NCI-H1694 treated with DMSO at 0.1 percent for 48 hours (cell line): Measurements from ENCODE around the gene OAS2.

Experiments used
- DNase-seq: peaks from one replicate; lab custom pipeline; 2025; lab: John Stamatoyannopoulos, UW

OAS2 gene, protein sequence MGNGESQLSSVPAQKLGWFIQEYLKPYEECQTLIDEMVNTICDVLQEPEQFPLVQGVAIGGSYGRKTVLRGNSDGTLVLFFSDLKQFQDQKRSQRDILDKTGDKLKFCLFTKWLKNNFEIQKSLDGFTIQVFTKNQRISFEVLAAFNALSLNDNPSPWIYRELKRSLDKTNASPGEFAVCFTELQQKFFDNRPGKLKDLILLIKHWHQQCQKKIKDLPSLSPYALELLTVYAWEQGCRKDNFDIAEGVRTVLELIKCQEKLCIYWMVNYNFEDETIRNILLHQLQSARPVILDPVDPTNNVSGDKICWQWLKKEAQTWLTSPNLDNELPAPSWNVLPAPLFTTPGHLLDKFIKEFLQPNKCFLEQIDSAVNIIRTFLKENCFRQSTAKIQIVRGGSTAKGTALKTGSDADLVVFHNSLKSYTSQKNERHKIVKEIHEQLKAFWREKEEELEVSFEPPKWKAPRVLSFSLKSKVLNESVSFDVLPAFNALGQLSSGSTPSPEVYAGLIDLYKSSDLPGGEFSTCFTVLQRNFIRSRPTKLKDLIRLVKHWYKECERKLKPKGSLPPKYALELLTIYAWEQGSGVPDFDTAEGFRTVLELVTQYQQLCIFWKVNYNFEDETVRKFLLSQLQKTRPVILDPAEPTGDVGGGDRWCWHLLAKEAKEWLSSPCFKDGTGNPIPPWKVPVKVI

DNA sequence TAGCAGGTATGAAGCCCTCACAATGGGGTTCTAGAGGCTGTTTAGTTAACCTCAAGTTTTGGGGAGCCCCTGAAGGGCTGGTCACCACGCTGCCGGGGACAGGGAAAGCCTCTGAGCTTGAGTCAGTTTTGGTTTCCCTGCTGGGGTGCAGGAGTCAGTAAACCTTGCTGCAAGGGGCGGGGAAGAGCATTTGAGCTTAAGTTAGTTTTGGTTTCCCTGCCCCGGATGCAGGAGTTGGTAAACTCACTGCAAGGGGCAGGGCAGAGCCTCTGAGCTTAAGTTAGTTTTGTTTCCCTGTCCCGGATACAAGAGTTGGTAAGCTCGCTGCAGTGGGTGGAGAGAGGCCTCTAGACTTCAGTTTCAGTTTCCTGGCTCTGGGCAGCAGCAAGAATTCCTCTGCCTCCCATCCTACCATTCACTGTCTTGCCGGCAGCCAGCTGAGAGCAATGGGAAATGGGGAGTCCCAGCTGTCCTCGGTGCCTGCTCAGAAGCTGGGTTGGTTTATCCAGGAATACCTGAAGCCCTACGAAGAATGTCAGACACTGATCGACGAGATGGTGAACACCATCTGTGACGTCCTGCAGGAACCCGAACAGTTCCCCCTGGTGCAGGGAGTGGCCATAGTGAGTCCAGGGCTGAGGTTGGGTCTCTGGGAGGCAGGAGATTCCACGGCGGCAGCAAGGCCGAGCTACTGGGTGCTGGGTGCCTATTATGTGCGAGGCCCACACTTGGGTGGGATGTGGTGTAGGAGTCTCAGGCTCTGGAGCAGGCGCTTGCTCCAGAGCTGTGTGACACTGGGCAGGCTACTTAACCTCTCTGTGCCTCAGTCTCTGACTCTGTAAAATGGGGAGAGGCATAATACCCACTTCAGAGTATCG, at the start of gene OAS2:
OAS2 (plus strand) TSS at position 357 of the 878 bp plus-strand sequence; CDS start at position 447, 90 bp downstream.
- DNase-seq, result no peak

DNA sequence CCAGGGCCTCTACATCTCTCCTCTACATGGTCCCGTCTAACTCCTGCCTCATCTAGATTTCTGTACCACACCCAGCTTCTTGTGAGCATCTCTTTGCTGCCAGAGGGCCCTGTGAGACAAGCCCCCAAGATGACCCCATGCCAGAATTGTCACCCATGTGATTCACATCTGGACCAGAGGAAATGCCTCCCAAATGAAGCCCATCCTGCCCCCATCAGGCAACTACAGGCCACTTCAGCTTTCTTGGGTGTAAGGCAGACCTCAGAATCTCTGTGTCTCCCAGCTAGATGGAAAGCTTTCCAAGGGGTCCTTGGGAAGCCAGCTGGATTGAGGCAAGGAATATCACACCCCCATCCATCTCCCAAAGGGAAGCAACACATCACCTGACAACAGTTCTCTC, 49.3 kb upstream of the OAS2 start:
- no peak for DNase-seq

DNA sequence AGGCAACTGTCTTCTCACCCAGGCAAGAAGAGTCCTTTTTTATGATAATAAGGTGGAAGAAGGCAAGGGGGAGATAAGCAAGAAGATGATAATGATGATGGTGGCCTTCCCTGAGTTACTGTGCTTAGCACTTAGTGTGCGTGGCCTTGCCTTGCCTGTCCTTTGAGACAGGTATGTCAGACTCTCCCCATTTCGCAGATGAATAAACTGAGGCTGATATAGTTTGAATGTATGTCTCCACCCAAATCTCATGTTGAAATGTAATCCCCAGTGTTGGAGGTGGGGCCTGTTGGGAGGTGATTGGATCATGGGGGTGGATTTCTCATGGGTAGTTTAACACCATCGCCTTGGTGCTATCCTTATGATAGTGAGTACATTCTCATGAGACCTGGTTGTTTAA, 48.6 kb upstream of the OAS2 start:
- no peak for DNase-seq

DNA sequence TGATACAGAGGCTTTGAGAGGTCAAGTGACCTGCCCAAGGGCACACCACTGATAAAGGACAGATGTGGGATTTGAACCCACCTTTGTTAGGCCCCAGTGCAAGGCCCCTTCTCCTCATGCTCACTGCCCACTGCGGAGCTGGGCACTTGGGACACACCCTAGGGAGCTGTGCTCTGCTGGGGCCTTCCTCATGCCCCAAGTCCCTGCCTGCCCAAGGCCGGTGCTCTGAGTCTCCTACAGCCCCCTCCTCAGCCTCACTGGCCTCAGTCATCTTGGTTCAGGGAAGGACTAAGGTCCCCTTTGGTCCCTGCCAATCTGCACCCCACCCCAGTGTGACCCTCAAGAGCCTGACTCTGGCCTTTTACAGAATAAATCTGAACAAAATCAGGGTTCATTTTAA, 48.0 kb upstream of the OAS2 start:
- no peak for DNase-seq

DNA sequence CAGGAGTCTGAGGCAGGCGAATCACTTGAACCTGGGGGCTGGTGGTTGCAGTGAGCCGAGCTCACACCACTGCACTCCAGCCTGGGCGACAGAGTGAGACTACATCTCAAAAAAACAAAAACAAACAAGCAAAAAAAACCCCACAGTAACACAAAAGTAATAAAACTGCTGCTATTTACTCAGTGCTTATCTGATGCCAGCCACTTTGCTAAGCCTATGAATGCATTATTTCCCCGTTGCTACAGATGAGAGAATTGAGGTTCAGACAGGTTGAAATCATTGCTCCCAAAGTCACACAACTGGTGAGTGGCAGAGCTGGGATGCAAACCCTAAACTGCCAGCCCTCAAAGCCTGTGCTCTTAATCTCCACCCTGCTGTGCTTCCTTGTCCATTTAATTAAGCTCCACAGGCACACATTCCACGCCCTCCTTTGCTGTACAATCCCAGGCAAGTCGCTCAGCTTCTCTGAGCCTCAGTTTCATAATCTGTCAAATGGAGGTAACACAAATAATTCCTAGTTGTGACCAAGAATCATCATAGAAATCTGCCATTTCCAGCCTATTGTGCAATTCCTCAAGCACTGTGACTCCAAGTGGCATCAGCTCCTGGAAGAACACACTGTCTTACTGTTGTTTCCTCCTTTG, 45.7 kb upstream of the OAS2 start:
- DNase-seq, result no peak

DNA sequence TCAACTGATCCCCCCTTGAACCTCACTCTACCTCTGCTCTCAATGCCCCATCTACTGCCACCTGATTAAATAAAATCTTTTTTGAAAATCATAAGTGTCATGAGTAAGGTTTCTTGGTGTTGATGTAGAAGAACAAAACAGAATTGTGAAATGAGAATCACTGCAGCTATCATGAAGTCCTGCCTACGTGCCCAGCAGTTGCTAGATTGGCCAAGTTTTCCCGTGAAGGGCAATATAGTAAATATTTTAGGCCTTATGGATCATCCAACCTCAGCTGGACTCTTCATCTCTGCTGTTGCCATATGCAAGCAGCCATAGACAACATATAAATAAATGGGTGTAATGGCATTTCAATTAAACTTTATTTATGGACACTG, 45.2 kb upstream of the OAS2 start:
- no peak for DNase-seq

DNA sequence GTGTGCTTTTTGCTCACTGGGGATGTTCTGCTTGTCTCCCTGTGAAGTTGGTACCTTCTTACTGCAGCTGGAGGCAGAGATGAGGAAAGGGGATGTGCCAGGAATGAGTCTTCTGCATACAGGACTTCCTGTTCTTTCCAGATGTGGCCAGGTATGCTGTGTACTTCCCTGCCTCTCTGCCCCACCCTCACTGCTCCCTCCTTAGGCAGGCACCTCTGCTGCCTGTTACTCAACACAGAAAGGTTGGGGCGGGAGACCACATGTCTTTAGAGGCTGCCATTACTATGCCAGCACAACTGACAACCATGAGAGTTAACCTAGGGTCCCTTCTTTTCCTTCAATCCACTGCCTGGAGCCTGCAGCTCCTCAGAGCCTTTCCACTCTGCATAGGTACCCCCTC, 42.1 kb upstream of the OAS2 start:
- no peak for DNase-seq

DNA sequence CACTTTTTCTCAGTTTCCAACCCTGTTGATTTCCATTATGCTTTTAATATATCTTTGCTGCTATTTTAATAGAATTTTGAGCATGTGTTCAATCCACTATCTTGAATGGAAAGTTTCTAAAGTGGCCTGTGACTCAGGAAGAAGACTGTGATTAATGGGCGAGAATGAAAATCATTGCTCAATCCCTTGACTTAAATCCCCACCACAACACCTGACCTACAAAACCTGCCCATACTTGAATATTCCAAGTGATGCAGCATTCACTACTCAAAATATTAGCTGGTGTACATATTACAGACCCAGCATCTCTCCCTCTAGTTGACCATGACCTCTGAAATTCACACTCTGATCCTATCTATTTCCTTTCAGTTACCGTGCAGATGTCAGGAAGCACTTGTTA, 41.4 kb upstream of the OAS2 start:
- no peak for DNase-seq

DNA sequence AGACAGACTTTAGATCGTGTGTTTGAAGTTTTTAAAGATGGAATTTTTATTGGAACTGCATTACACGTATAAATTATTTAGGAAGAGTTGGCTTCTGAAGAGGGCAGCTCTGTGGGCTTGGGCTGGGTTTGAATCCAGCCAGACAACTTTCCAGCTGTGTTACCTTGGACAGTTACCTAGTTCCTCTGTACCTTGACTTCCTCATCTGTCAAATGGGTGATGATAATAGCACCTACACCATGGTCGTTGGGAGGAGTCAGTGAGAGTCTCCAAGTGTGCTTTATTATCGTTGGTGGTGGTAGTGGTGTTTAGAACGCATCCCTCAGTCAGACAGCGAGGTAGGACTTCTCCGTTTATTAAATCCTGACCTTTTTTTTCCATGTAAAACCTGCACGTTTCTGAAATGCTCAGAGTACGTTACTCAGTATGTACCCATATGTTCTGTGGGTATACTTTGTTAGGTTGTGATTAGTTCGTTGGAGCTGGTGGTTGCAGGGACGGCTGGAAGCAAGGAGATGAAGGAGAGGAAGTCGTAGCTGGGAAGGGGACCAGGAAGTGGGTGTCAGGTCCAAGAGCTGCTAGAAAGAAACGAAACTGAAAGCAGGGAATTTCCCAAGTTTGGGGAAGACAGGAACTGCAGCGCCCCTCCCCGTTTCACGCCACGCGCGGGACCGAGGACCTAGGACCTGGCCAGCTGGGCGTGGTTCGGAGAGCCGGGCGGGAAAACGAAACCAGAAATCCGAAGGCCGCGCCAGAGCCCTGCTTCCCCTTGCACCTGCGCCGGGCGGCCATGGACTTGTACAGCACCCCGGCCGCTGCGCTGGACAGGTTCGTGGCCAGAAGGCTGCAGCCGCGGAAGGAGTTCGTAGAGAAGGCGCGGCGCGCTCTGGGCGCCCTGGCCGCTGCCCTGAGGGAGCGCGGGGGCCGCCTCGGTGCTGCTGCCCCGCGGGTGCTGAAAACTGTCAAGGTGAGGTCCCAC, 40.3 kb upstream of the OAS2 start, which contains the start of gene OAS3:
OAS3 (plus strand) TSS at position 734 of the 979 bp plus-strand sequence; CDS start at position 791, 57 bp downstream.
- no peak for DNase-seq

DNA sequence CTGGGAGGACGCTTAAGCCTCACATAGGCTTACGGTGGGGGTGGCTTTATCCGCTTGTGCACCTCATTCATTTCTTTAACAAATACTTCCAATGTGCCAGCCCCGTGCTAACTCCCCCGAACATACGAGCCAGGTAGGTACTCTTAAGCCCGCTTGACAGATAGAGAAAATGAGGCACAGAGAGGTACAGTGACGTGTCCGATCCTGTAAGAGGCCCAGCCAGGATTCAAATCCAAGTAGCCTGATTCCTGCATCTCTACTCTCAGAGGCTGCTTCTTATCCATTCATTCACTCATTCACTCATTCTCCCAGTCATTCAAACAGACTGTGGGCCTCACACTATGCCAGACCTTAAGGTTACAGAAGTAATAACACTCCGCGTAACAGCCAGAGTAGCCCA, 39.6 kb upstream of the OAS2 start:
- no peak for DNase-seq

DNA sequence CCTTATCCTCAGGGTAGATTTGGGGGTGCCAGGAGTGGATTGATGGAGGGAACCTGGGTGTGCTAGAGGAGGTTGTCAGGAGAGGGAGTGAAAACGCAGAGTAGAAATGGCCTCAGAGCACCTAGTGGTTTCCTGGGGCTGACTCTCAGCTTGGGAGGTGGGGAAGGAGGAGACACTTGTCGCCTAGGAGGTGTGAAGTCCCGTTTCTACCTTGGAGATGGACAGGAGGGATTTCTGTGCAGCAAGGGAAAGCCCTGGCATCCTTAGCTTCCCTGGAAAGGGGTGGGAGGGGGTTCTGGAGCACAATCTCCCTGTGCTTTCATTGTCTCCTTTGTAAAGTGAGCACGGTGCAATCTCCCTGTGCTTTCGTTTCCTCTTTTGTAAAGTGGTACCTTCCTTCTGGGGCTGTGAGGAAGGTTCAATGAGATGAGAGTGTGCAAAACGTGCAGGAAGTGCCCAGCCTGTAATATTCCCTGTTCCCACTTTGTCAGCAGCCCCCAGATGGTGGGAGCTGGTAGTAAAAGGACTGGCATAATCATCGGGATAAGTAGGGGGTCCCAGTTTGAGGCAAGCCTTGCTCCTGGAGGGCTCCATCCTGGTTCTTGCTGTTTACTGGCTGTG, 38.4 kb upstream of the OAS2 start:
- no peak for DNase-seq

DNA sequence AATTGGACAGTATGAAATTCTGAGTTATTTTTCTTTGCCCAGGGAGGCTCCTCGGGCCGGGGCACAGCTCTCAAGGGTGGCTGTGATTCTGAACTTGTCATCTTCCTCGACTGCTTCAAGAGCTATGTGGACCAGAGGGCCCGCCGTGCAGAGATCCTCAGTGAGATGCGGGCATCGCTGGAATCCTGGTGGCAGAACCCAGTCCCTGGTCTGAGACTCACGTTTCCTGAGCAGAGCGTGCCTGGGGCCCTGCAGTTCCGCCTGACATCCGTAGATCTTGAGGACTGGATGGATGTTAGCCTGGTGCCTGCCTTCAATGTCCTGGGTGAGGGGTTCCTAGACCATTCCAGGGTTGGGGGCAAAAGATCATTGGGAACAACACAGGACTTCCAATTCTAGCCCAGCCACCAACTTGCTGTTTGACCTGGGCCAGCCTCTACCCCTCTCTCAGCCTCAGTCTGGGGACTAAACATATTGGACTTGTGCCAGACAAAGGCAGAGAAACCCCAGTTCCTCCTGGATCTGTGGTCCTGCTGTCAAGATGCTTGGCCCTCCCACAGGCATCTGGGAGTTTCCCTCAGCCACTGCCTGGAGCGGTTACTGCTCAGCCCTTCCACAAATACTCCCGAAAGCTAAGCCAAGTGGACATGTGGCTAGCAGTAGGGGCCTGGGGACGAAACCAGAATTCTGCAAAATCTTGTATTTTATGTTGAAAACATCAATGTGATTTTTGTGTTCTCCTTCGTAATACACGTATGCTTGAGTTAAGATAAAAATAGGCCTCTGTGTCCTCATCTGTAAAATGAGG, 36.6 kb upstream of the OAS2 start:
- no peak for DNase-seq

DNA sequence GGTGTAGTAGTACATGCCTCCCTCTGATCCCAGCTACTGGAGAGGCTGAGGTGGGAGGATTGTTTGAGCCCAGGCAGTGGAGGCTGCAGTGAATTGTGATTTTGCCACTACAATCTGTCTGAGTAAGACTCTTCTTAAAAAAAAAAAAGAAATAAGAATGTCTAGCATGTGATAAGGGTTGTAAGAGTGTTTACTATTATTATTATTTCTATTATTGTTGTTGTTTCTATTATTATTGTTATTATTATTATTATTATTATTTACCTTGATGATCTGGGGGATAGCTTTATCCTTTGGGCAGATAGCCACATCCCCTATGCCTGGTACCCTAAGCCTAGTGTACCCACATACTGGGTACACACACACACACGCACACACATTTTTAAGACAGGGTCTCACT, 35.7 kb upstream of the OAS2 start:
- DNase-seq, result no peak

DNA sequence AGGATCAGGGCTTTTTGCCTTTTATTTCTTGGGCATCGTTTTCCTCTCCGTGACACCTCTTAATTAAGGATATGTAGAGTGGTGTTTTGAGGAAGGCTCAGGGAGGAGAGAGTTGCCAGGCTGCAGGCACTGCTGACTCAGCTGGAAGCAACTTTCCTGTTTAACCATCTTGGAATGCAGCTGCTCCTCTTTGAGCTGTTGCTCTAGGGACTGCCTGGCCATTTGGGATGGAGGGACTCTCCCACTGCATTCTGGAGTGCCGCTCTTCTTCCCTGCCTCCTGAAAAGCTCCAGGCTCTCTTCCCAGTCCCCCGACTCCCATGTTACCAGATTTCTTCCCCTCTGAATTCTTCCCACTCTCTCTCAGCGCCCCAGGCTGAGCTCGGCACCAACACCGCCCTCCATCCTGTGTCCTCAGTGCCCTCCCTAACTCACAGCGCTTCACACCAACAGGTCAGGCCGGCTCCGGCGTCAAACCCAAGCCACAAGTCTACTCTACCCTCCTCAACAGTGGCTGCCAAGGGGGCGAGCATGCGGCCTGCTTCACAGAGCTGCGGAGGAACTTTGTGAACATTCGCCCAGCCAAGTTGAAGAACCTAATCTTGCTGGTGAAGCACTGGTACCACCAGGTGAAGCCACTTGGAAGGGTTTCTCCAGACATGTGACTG, 34.2 kb upstream of the OAS2 start:
- no peak for DNase-seq

DNA sequence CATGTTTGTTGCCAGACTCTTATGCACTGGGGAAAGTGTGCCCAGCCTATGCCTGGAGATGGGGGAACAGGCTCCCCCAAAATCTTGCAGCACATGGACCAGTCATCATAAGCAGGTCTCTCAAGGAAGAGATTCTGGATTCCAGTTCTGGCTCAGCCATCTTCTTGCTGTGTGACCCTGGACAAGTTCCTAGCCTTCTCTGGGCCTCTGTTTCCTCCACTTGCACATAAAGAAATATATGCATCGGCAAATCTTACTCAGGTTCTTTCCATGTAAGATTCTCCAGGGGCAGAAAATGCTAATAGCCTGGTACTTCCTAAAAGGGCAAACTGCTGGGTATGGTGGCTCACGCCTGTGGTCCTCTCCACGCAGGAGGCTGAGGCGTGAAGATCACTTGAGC, 32.8 kb upstream of the OAS2 start:
- DNase-seq, result no peak

DNA sequence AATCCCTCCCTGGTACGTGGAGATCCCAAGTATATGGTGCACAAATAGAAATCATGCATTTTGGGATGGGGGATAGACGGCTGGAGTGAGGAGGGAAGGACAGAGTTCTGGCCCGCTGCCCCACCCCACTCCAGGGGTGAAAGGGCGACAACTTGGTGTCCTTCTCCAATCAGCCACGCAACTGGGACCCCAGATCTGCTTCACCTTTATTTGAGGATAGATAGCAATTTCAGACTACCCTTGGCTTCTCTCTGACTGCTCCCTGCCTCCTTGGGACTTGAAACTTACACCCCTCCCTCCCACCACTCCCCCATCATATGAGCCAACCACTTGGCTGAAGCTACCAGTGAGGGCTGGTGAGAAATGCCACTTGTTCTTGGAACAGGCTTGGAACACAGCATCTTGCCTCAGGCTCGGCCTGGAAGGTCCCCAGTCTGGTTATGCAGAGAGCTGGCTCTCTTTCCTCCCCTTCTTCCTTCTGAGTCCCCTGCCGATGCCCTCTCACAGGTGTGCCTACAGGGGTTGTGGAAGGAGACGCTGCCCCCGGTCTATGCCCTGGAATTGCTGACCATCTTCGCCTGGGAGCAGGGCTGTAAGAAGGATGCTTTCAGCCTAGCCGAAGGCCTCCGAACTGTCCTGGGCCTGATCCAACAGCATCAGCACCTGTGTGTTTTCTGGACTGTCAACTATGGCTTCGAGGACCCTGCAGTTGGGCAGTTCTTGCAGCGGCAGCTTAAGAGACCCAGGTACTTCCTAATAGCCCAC, 31.9 kb upstream of the OAS2 start:
- no peak for DNase-seq

DNA sequence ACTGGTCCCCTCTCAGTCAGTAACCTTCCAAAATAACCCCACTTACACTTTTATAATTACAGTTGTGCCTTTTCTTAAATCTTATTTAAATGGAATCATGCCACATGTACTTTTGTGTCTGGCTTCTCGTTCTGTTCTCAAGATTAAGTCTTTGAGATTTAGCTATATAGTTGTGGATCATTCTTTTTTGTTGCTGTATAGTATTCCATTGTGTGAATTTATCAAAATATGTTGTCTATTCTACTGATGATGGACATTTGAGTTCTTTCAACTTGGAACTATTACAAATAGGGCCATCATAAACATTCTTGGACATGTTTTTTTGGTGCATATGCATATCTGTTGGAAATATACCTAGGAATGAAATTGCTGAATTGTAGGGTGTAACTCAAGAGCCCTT, 31.0 kb upstream of the OAS2 start:
- no peak for DNase-seq

DNA sequence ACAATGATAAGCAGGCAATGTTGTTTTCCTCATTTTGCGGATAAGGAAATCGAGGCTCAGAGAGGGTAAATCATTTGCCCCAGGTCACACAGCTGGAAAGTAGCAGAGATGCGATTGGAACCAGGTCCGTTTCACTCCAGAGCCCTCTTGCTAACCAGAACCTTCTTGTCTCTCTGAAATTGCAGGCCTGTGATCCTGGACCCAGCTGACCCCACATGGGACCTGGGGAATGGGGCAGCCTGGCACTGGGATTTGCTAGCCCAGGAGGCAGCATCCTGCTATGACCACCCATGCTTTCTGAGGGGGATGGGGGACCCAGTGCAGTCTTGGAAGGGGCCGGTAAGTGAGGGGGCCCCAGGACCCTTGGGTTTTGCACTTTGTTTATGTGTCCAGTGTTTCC, 30.6 kb upstream of the OAS2 start:
- no peak for DNase-seq
